Cardiac fibroblast (primary cell): ENCODE data around the gene TRPM3.

Experiments
- DNase-seq, 2 donors: peaks; one replicate each; pipeline versions ENCODE4 v3.0.0 to v3.0.0-alpha.2; 2010; ENCODE audit warnings: low read depth in 2 of 2
- H3K4me3 ChIP-seq, 2 donors: replicated peaks in 1 of 2; 1 replicate in 1 of 2; 2 replicates in 1 of 2; pipeline ENCODE4 v1.5.1; 2011; ENCODE audit warnings: low read depth in 2 of 2, low read length in 2 of 2, mild to moderate bottlenecking in 2 of 2, moderate library complexity in 1 of 2
- CTCF ChIP-seq: IDR thresholded peaks from one replicate; pipeline ENCODE4 v1.5.1; 2011; ENCODE audit warnings: low read depth, mild to moderate bottlenecking, low read length, inconsistent platforms

The TRPM3 gene

GRCh38 chr9:70902171-70902570, 219.2 kb downstream of the TRPM3 start:
- no peak for TF ChIP-seq CTCF
- peak; percentile 12 to 68 for DNase-seq
- no peak overlapping the region for H3K4me3 ChIP-seq

- no peak overlapping the region for H3K4me3 ChIP-seq
- peak in 1 of 2 donors; percentile 14 for DNase-seq
- TF ChIP-seq CTCF: no peak
Observed at GRCh38 chr9:70901746-70902145, 219.7 kb downstream of the TRPM3 start.

GRCh38 chr9:70901013-70901412, 220.4 kb downstream of the TRPM3 start:
- H3K4me3 ChIP-seq: no peak overlapping the region
- TF ChIP-seq CTCF: no peak
- DNase-seq: peak in 1 of 2 donors; percentile 4

- no peak overlapping the region for H3K4me3 ChIP-seq
- TF ChIP-seq CTCF: no peak
- no peak for DNase-seq
Observed at GRCh38 chr9:70893580-70894122, 227.8 kb downstream of the TRPM3 start.

GRCh38 chr9:70888471-70888870, 232.9 kb downstream of the TRPM3 start:
- TF ChIP-seq CTCF: no peak
- no peak for DNase-seq
- no peak overlapping the region for H3K4me3 ChIP-seq

GRCh38 chr9:70887826-70888225, 233.6 kb downstream of the TRPM3 start:
- H3K4me3 ChIP-seq: no peak overlapping the region
- TF ChIP-seq CTCF: no peak
- DNase-seq: no peak
